Stimulated activated CD8-positive, alpha-beta memory T cell treated with anti-CD3 and anti-CD28 coated beads, Interleukin-7, amount 100 ng/mL, for 24 hours (primary cell): ENCODE data around the gene FRMPD4.

Source experiments
- DNase-seq: peaks from one replicate; pipeline ENCODE4 v3.0.0-alpha.2; 2020; ENCODE audit warnings: low read depth

Gene FRMPD4

DNA sequence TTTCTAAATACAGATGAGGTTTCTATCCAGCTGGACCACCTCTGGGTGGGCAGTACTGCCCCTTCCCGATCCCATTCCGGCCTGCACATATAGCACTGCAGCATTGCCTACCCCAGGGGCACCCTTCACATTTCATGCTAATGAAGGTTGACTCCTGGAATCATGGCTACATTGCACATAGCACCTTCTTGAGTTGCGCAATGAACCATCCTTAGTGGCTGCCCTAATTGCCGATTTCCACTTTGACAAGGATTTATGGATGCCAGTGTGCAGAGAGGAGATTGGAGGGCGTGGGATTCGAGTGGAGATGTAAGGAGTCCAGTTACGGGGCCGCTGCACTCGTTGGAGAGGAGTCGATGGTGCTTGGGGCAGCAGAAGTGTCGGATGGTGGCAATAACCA is 229.0 kb downstream of the FRMPD4 start:
- no peak for DNase-seq

DNA sequence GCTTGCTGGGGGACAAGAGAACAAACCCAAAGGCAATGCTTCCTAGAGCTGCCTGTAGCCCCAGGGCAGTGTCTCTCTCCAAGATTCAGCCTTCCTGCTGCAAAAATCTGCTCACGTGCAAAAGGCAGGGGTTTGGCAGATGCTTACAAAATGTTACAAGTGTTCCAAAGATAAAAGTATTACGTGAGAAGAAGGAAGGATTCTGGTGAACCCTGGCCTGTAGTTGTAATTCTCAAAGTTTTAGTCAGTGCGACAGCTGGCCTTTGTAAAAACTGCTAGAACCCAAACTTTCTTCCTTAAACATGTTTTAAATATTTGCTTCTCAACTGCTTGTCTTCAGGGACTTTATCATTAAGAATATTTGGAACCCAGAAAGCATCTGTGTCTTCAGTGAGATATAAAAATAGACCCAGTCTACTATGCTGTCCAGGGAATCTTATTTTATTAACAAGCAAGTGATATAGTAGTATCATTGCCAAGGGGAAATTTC is 232.3 kb downstream of the FRMPD4 start:
- no peak for DNase-seq

DNA sequence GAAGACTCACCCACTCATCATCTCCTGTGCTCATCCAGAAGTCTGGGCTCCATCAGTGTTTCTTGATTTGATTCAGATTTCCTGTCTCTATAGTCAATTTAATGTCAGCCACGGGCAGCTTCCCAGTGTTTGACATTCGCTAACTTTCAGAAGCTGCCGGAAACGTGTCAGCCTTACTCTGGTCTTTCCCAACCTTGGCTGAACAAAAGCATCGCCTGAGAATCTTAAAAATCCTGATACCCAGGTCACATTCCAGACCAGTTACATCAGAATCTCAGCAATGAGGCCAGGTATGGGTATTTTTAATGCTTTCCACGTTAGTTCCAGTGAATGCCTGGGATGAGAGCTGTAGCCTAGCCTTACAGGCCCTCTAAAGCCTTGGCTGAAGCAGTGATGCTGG is 233.8 kb downstream of the FRMPD4 start:
- DNase-seq = no peak

DNA sequence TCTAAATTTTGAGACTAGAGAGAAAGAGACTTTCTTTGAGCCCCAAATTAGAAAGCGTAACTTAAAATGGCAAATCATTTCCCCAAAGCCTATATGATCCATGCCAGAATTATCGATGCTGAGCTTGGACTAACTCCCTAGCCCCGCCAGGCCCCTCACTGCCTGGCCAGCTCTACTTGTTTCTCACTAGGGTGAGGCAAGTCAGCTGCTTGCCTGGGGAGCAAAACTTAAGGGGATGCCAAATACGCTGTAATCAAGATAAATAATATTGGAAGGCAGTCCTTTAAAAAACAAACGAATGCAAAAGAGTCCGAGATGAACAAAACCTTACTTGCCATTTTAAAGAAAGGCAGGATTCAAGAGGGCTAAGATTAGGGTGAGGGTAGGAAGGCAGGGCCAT is 236.0 kb downstream of the FRMPD4 start:
- no peak for DNase-seq

DNA sequence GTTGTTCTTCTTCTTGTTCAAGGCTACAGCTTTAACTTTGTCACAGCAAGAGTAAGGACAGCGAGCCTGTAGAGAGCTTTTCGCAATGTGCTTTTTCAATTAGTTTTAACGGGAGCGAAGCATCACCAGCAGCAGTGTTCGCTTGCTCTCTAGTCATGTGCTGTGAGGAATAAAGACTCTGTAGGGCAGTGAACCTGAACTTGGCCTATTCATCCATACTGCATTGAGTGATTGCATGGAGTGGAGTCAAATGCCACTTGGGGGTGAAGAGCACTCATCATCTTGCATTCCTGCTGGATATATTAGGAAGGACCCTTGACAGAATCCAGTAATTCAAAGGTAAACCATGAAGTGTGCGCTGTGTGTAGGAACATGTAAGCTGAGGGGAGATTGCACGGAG is 240.0 kb downstream of the FRMPD4 start:
- DNase-seq = no peak

DNA sequence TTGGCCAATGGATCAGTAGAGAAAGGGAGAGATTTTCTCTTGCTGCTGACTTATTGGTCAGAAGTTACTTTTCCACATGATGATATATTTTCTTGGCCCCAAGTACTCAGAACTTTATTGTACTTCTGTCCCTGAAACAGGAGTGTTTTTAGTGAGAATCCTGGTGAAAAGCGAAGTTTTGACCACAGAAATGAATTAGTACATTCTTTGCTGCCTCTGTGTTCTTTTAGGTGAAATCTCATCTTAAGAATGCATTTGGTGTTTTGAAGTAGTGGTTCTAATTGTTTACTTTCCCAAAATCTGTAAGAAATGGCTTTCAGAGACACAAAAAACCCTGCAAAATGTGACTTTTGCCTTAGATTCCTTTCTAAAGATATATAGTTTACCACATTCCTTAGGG is 240.4 kb downstream of the FRMPD4 start:
- DNase-seq = no peak

DNA sequence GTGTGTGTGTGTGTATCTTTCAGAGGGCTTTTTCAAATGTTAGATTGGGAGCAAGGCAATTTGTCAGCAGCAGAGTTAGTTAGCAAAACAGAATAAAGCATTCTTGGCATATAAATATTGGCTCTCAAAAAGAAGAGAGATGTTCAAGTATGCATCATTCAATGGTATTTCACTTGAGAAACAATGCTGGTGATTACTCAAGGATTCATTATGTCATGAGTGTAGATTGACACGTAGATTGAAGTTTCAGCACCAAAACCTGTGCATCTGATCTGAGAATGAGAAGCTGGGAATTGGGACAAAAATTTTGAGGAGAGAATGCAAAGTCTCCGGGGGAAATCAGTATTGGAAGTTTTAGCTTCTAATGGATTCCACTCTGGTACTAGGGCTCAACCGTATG is 241.4 kb downstream of the FRMPD4 start:
- no peak for DNase-seq

DNA sequence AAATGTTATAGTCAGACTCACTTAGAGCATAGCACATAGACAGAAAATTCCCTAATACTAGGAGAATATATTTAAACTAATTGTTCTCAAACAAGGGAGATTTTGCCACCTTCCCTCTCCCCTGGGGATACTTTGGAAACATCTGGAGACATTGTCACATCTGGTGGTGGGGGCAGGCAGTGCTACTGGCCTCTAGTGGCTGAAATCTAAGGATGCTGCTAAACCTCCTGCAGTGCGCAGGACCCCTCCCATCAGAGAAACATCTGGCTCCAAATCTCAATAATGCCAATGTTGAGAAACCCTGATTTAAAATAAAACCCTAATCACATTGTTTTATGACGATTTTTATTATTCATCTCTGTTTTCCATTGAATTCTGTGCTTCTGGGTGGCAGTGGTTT is 244.9 kb downstream of the FRMPD4 start:
- no peak for DNase-seq

DNA sequence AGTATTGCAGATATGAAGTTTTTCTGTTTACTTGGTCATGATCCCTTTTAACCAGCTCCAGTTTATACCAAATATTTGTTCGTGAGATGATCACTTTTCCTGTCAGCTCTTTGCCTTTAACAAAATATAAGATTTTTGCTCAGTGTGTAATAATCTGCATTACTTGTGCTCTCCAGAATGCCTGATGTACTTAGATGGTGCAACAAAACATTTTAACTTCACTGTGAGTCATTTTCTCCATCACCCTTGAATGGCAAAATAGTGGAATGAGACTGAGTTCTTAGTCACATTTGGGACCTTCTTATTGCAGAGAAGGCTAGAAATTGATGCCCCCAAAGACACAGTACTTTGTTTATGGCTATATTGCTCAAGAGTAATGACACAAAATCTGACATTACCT is 252.0 kb downstream of the FRMPD4 start:
- no peak for DNase-seq

DNA sequence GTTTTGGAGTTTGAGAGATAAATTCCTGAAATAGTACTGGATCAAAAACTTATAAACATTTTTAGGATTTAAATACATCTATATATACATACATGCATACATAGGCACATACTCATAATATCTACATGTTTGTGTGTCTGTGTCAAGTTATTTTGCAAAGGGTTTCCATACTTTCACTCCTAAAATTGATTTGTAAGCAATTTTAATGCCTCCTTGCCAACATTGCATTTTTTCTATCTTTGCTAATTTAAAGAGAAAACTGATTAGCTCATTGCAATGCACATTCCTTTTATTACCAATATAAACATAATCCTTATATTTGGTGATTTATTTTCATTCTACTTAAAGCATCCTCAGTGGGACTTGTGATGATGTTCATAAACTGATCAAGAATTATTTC is 258.3 kb downstream of the FRMPD4 start:
- no peak for DNase-seq

DNA sequence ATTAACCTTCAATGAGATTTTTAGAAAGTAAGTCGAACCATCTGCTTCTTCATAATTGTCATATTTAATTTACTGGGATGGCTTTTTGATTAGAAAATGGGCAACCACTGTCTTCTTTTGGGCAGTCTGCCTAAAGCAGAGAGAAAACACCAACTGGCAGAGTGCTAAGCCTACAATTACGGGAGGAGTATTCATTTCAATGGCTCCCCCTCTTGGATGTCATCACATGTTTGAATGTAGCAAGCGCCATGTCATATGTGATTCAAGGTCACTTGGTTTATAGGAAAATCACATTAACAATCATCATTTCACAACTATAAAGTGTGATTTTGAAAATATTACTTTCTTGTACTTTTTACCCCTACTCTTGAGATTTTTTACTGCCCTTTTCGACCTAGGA is 261.9 kb downstream of the FRMPD4 start:
- DNase-seq = no peak

DNA sequence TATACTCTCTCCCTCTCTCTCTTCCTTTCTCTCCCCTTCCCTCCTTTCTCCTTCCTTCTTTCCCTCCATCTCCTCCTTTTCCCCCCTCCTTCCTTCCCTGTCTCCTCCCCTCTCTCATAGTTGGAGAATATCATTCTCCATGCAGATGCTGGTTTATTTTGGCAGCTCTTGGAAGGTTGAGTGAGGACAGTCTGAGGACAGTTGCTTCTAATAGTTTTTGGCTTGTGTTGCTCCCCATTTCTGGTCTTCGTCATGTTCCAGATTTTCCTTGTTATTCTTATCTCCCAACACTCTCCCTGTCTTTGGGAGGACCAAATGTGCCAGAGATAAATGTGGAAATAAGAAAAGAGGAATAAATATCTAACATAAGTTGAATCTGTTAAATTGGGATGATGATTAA is 263.0 kb downstream of the FRMPD4 start:
- DNase-seq = no peak

DNA sequence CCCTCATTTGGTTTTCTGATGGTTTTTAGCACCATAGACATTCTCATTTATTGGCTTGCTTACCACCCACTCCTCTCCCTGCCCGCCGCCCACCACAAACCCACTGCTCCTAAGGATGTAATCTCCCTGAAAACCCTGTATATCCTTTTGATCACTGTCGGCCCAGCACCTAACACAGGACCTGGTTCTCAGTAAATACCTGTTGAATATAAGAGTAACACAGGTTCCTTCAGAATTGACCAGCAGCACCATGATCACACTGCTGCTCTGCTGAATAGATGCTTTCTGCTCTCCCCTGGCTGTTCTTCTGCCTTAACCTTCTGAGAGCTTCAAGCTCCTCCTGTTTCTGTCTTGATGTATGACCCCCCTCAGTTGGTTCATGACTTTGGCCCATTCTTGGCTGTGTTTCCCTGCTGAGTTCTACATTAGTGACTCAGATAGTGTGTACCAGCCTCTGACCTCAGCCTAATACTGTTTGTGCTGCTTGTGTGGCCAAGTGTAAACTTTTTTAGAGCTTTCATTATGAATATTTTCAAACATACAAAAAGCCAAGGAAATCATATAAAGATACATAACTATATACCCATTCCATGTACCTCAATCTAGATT is 265.3 kb downstream of the FRMPD4 start:
- no peak for DNase-seq

DNA sequence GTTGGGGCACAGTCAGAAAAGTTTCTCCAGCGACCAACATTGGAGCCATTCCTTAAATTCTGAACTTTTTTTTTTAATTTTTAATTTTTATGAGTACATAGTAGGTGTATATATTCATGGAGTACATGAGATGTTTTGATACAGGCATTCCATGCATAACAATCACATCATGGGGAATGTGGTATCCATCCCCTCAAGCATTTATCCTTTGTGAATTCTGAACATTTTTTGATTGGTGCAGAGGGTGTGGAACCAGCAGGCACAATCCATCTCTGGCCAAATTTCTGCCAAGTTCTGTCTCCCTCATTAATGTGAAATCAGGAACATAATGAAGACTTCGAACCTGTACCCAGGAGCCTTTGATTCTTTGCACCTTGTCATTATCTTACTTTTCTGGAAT is 267.0 kb downstream of the FRMPD4 start:
- no peak for DNase-seq

DNA sequence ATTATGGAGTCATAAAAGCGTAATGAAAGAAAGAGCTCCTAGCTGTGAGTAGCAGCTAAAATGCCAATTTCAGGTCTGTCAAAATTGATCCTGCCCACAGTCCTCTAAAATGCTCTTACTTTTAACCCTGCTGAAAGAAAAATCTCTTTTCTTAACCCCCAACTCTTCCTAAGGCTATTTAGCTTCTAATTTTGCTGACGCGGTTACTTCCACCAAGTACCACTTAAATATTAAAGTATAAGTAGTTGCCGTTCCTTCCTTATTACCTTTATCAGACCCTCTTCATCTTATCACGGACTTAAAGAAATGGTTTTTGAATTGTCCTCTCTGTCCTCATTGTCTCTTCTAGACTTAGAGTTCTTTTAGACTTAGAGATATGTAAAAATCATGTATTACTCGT is 272.2 kb downstream of the FRMPD4 start:
- DNase-seq = no peak

DNA sequence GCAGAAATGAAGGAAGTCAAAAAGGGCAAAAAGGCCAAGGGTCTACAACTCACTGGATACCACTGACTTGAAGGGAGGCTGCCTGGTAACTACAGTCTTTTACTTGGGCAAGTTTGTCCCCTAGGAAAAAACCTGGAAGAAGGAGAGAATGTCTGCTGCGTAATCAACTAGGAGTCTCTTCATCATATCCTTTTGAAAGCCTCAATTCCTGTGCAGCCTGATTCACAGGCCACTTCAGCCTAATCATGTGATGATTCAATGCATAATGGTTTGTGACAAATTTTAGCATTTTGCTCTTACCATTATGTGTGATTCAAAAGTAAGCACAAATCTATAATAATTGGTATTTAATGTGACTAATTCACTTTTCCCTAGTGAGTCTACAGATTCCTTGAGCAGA is 273.6 kb downstream of the FRMPD4 start:
- no peak for DNase-seq

DNA sequence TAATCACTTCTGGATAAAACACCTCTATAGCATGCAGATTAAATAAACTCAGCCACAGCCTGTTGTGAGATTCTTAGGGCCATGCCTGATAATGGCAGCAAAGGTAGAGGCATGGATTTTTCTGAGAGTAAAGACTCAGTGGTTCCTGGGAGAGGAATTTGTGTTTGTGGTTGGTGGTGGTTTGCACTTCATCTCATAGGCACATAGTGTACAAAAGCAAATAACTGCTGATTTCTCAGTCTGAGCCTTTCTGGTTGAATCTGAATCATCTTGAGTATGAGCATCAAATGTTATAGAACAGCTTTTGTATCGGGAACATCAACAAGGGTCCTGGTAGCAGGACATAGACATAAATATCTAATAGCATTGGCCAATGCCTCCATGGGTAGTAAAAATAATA is 274.3 kb downstream of the FRMPD4 start:
- DNase-seq = no peak

DNA sequence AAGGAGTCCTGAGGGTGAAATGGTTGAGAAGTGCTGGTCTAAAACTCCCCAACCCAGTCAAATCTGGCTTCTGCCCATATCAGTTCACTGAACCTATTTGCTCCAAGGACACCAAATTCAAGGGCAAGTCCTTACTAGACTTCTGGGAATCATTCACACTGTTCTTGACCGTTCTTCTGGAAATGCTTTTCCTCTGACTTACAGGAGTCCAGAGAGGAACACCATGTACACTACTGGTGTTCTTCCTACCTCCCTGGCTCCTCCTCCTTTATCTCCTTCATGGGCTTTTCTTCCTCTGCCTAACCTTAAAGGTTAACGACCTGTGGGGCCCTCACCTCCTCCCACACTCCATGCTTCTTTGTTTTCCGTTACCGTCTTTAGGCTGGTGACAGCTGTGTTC is 281.3 kb downstream of the FRMPD4 start:
- DNase-seq = no peak

DNA sequence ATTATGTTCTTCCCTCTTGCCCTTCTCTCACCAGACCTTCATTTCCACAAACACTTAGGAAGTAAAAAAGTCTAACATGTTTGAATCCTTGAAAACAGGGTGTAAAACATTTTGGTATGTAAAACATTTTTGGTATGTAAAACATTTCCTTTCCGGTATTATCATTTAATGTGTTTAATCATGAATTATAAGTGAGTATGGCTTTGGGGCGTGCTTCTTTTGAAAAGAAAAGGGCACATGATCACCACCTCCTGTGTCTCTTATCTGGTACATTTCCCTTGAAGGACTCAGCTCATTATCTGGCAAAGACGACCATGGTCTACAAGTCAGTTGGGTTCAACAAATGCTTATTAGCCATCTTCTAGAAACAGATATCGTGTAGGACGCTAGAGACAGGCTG is 283.6 kb downstream of the FRMPD4 start:
- no peak for DNase-seq

DNA sequence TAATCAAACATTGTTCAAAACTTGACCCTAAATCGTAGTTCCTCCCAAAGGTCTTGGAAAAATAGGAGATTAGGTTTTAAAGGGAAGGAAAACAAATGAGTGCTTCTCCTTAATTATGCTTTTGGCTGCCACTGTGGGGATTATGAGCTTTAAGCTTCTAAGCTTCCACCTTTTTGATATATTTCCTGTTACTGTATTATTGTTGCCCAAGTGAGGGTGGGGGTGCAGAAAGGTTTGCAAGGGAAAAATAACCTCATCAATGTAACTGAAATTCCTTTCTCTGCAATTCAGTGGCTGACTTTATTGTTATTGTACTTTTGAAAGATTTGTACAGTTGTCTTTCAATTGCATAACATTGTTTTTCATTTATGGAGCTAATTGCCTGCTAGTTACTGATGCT is 285.1 kb downstream of the FRMPD4 start:
- no peak for DNase-seq

DNA sequence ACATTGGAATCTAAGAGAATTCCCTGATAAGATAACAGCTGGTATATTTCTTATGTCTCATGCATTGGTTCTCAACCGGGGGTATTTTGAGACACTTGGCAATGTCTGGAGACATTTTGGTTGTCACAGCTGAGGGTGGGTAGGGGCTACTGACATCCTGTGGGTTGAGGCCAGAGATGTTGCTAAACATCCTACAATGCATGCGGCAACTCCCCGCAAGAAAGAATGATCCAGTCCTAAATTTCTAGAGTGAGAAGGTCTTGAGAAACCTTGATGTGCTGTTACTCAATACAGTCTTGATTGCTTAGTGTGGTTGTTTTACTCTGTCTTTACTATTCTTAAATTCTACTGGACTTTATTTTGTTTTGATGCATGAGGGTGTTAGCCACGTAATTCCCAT is 287.2 kb downstream of the FRMPD4 start:
- no peak for DNase-seq

DNA sequence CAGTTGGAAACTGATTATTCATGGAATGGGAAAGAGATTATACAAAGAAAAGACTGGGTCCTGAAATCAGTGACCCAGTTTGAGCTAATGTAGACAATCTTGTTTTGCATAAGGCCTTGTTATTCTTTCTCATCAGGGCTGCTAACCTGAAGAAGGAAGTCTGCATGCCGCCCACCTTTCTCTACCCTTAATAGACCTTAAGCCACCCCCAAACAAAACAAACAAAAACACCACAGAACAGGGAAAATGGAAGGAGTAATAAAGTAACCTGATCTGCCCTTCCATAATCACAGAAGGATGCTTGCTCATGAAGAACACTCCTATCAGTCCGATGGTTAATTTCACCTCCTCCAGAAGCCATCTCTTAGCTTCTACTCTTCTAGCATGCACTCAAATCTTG is 288.1 kb downstream of the FRMPD4 start:
- DNase-seq = no peak

DNA sequence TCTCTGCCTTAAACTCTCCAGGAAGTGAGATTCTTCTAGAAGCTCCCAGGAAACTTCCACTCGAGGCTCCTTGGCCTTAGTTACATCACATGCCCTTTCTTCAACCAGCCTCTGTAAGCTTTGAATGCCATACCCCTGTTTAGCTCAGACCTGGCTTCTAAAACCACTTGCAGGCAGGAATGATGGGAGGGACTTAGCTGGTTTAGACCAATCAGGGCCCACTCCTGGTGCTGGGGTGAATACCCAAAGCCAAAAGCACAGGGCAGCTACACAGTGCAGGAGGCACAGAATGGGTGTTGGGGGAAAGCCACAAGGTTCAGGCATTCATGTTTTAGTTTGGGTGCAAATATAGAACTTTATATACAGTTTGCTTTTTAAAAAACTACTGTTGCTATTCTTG is 296.2 kb downstream of the FRMPD4 start:
- no peak for DNase-seq

DNA sequence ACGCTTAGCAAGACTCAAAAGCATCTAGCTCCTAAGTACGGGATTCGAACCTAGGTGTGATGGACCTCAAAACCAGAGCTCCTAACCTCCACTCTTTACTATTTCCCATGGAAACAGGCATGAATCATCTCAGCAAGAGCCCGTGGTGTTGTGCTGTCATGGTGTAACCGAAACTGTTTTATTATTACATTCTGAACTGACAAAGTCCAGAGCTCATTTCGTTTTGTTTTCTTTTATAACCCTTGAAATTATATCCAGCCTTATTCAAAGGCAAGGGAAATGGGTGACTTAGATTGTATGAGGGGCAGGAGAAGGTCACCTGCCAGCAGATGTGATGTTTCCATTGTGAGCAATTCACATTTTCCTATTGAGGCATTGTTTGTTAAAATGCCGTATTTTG is 301.1 kb downstream of the FRMPD4 start:
- DNase-seq = no peak

DNA sequence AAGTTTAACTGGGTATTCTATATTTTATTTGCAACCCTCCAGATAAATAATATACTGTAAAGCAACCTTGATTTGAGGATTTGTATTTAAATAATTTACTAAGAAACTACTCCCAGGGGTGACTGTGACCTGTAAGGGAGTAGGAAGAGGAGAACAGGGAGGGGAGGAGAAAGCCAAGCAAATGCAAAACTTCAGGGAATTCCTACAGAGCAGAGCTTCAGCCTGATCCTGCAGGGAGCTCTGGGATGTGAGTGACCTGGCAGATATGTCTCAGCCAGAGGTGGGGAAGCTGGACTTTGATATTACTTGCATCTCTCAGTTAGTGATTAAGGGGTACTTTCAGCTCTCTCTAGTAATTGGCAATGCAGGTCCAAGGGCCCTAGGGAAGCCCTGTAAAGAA is 302.0 kb downstream of the FRMPD4 start:
- no peak for DNase-seq
